ENCODE measurements around the gene OR4Q2. TPM values are rescaled to one million over a fixed set of nuclear protein-coding genes. Genes with fewer than 3 reads are reported as not detected.

OR4Q2 gene
- total RNA-seq (ENCODE audit: low replicate concordance) = not detected in 2 replicates

DNA sequence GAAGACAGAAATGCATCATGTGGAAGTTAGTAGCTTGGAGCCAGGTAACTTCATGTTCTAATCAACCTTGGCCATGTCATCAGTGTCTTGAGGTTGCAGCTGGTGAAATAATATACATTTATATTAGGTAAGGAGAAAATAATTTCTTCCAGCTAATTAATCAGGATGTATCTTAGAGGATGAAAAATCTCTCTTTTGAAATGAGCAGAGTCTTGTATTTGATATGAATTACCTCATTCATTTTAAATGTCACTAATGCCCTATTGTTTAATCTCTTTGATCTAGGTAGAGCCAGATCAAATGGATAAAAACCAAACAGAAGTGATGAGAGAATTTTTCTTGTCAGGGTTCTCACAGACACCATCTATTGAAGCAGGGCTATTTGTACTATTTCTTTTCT lies at the start of gene OR4Q2:
OR4Q2 (plus strand) TSS at position 301 of the 400 bp plus-strand sequence.

DNA sequence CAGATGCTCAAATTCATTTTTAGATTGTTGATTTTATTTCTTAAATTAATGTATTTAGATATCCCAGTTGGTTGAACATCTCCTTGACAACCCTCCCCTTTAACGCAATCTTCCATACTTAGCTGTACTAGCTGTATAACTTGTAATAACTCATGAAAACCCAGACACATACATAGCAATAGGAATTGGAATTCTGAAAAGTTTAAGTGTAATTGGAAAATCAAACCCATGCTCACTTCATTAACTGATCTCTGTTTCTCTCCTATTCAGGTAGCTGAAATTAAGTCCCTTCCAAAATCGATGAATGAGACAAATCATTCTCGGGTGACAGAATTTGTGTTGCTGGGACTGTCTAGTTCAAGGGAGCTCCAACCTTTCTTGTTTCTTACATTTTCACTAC lies 26.7 kb upstream of the OR4Q2 start, which contains the start of gene OR4K15:
OR4K15 (plus strand) TSS at position 301 of the 400 bp plus-strand sequence; CDS start at position 301, 0 bp downstream.

DNA sequence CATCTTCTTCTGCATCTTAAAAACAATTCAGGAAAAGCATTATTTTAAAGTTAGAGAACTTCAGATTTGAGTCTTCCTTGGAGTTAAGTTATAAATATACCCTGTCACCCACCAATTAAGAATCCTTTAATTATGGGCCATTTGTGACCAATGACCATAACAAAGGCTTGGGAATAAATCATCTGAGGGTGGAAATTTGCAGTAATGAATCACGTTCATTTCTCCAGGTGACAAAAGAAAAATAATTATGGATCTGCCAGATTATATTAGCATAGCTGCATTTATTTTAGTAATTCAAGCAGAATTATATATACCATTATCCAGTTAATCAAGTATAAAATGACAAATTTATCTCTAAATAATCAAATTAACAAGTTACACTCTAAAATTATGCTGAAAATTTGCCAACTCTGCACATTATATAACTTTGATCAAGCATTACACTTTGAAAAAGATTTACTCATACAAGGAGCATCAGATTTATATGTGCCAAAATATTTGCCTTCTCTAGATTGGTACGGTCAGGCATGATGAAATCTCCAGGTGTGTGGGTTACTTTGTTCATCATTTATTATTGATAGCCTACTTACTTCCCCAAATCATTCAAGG lies 17.4 kb downstream of the OR4Q2 start, which contains the start of gene OR4K14:
OR4K14 (minus strand) TSS at position 51 of the 609 bp plus-strand sequence. CDS start 4,114 bp downstream, outside the sequence.

DNA sequence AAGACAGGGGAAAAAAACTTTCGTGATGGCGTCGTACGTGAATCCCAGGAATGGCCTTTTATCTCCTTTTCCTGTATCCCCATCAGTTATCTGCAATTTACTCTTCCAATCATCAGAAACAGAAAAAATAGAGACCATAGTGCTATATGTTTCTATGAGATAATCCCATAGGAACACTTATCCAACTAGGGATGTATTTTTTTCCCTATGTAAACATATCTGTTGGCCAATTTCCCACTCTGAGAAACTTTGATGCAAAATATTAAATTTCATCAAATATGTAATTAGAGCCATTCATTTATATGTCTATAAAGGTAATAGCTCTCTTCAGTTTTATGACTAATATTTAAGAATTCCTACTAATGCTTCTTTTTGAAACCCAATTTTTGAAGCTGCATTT lies 34.0 kb downstream of the OR4Q2 start, which contains the start of gene OR4K13:
OR4K13 (minus strand) TSS at position 101 of the 400 bp plus-strand sequence. CDS start 1,280 bp downstream, outside the sequence.

Other genes starting within 250 kb of the OR4Q2 start
- gene OR4M1, start 228.7 kb upstream of the OR4Q2 start, total RNA-seq (ENCODE audit: low replicate concordance) = not detected in 2 replicates
- not detected in 2 replicates for gene OR4N2, start 198.4 kb upstream of the OR4Q2 start, total RNA-seq (ENCODE audit: low replicate concordance)
- not detected in 2 replicates for gene OR4K2, start 127.0 kb upstream of the OR4Q2 start, total RNA-seq (ENCODE audit: low replicate concordance)
- not detected in 2 replicates for gene OR4K5, start 81.6 kb upstream of the OR4Q2 start, total RNA-seq (ENCODE audit: low replicate concordance)
- not detected in 2 replicates for gene OR4K1, start 71.2 kb upstream of the OR4Q2 start, total RNA-seq (ENCODE audit: low replicate concordance)
- not detected in 2 replicates for gene OR4K15, start 26.6 kb upstream of the OR4Q2 start, total RNA-seq (ENCODE audit: low replicate concordance)
- not detected in 2 replicates for gene OR4K14, start 17.1 kb downstream of the OR4Q2 start, total RNA-seq (ENCODE audit: low replicate concordance)
- not detected in 2 replicates for gene OR4K13, start 33.9 kb downstream of the OR4Q2 start, total RNA-seq (ENCODE audit: low replicate concordance)
- gene OR4L1, start 57.9 kb downstream of the OR4Q2 start, total RNA-seq (ENCODE audit: low replicate concordance) = not detected in 2 replicates
- not detected in 2 replicates for gene OR4K17, start 108.6 kb downstream of the OR4Q2 start, total RNA-seq (ENCODE audit: low replicate concordance)
- not detected in 2 replicates for gene OR4N5, start 136.7 kb downstream of the OR4Q2 start, total RNA-seq (ENCODE audit: low replicate concordance)
- not detected in 2 replicates for gene OR11G2, start 188.7 kb downstream of the OR4Q2 start, total RNA-seq (ENCODE audit: low replicate concordance)
- not detected in 2 replicates for gene OR11H6, start 221.5 kb downstream of the OR4Q2 start, total RNA-seq (ENCODE audit: low replicate concordance)
- gene OR11H7, start 226.8 kb downstream of the OR4Q2 start, total RNA-seq (ENCODE audit: low replicate concordance) = not detected in 2 replicates
- gene OR11H4, start 237.1 kb downstream of the OR4Q2 start, total RNA-seq (ENCODE audit: low replicate concordance) = not detected in 2 replicates